NCI-H2081 treated with DMSO at 0.1 percent for 48 hours (cell line): ENCODE measurements around the gene CDH9.

Experiments
- DNase-seq: peaks from one replicate; lab custom pipeline; 2025; lab: John Stamatoyannopoulos, UW

The CDH9 gene

GRCh38 chr5:27038476-27038875, at the start of gene CDH9:
Gene CDH9 (minus strand): TSS chr5:27038586. CDS start chr5:26988333, 50,253 bp downstream.
- no peak for DNase-seq

GRCh38 chr5:27087747-27088146, 49.4 kb upstream of the CDH9 start:
- no peak for DNase-seq

GRCh38 chr5:27083449-27084415, 45.3 kb upstream of the CDH9 start:
- DNase-seq: no peak

- no peak for DNase-seq
These were observed 41.8 kb upstream of the CDH9 start for GRCh38 chr5:27080147-27080546.

- no peak for DNase-seq
These were observed 24.1 kb upstream of the CDH9 start for GRCh38 chr5:27062451-27062850.

GRCh38 chr5:27048510-27048909, 10.1 kb upstream of the CDH9 start:
- DNase-seq: no peak

GRCh38 chr5:27041372-27041771, 3.0 kb upstream of the CDH9 start:
- no peak for DNase-seq

GRCh38 chr5:27034565-27034964, 3.8 kb downstream of the CDH9 start:
- no peak for DNase-seq

- DNase-seq: no peak
These were observed 11.6 kb downstream of the CDH9 start for GRCh38 chr5:27026801-27027200.

GRCh38 chr5:27026063-27026462, 12.3 kb downstream of the CDH9 start:
- no peak for DNase-seq

- DNase-seq: no peak
These were observed 16.9 kb downstream of the CDH9 start for GRCh38 chr5:27021471-27021870.

- DNase-seq: peak; percentile 29
These were observed 17.4 kb downstream of the CDH9 start for GRCh38 chr5:27020973-27021372.

- DNase-seq: peak; percentile 77
These were observed 22.6 kb downstream of the CDH9 start for GRCh38 chr5:27015758-27016157.

- DNase-seq: no peak
These were observed 27.1 kb downstream of the CDH9 start for GRCh38 chr5:27011274-27011673.

GRCh38 chr5:27010646-27011045, 27.7 kb downstream of the CDH9 start:
- no peak for DNase-seq

GRCh38 chr5:27009540-27009915, 28.9 kb downstream of the CDH9 start:
- DNase-seq: no peak

GRCh38 chr5:27008604-27009539, 29.5 kb downstream of the CDH9 start:
- no peak for DNase-seq

GRCh38 chr5:27007121-27007520, 31.3 kb downstream of the CDH9 start:
- no peak for DNase-seq

- no peak for DNase-seq
These were observed 51.4 kb downstream of the CDH9 start for GRCh38 chr5:26986985-26987384.

- DNase-seq: no peak
These were observed 56.6 kb downstream of the CDH9 start for GRCh38 chr5:26981750-26982149.

GRCh38 chr5:26959290-26959689, 79.1 kb downstream of the CDH9 start:
- DNase-seq: no peak

- DNase-seq: no peak
These were observed 83.2 kb downstream of the CDH9 start for GRCh38 chr5:26955161-26955560.

GRCh38 chr5:26948921-26949320, 89.5 kb downstream of the CDH9 start:
- DNase-seq: no peak
